ENCODE measurements around the gene FOXP1.

DNA sequence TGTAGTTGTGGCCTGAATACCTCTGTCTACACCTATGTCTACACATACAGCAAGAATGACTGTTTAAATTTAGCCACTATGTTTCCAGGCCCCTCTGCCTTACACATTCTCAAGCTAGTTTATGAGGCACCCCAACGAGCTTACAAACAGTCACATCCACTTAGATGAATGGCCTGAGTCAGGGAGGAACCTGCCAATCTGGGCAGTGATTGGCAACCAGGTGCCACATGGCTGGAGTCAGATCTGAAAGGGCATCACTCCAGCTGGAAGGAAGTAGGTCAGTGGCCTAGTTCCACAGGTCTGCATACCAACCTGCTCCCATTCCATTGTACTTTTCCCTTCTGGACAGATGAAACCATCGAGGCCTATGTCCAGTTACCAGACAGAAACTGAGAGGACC, 136.3 kb downstream of the FOXP1 start:
- TF ChIP-seq, protein P1, sequence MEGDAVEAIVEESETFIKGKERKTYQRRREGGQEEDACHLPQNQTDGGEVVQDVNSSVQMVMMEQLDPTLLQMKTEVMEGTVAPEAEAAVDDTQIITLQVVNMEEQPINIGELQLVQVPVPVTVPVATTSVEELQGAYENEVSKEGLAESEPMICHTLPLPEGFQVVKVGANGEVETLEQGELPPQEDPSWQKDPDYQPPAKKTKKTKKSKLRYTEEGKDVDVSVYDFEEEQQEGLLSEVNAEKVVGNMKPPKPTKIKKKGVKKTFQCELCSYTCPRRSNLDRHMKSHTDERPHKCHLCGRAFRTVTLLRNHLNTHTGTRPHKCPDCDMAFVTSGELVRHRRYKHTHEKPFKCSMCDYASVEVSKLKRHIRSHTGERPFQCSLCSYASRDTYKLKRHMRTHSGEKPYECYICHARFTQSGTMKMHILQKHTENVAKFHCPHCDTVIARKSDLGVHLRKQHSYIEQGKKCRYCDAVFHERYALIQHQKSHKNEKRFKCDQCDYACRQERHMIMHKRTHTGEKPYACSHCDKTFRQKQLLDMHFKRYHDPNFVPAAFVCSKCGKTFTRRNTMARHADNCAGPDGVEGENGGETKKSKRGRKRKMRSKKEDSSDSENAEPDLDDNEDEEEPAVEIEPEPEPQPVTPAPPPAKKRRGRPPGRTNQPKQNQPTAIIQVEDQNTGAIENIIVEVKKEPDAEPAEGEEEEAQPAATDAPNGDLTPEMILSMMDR (IDR thresholded peaks at IDR 0.05): no peak
- TF ChIP-seq POLR2A (IDR thresholded peaks at IDR 0.05): no peak

All from breast epithelium (tissue), 3 donors.